SK-N-SH (cell line): ENCODE measurements around the gene GOLM1. TPM values are rescaled to one million over a fixed set of nuclear protein-coding genes. Genes with fewer than 3 reads are reported as not detected.

Experiments used
- CTCF ChIA-PET: fragments of 300-600, 350-600 bp; formaldehyde crosslinking; extraction: SDS; loops from one replicate; lab custom pipeline; 2021; lab: Yijun Ruan, JAX
- POLR2A ChIA-PET: fragments of 350-600 bp; sonication (Branson Sonifier 250); formaldehyde crosslinking; extraction: SDS; loops from one replicate; lab custom pipeline; 2020; ENCODE audit warnings: antibody characterized with exemption, inconsistent platforms; lab: Yijun Ruan, JAX
- DNase-seq: peaks from one replicate; pipeline ENCODE4 v3.0.0; 2012
- H2AFZ ChIP-seq: fragments of 200-600 bp; sonication (generic); 2 replicates; pipeline ENCODE4 v1.8.1; 2016; ENCODE audit warnings: antibody characterized with exemption, mild to moderate bottlenecking, low read depth
- H3F3A ChIP-seq: fragments of 200-600 bp; sonication (generic); replicated peaks from 2 replicates; pipeline ENCODE3; 2016; ENCODE audit warnings: antibody characterized with exemption, mild to moderate bottlenecking; ENCODE audit not compliant: insufficient read depth
- H3K27ac ChIP-seq, 2 experiments: fragments of 200-500 bp in 1 of 2; fragments of 200-600 bp in 1 of 2; sonication (Bioruptor generic) in 1 of 2; sonication (generic), shearing (Covaris generic) in 1 of 2; 2 replicates each; pipeline versions ENCODE4 v1.5.1 to v1.6.1; 2014 to 2016; ENCODE audit warnings: low read depth in 2 of 2, inconsistent platforms in 1 of 2, low read length in 1 of 2, mild to moderate bottlenecking in 1 of 2, mixed read lengths in 1 of 2
- H3K27me3 ChIP-seq: fragments of 200-600 bp; sonication (generic), shearing (Covaris generic); 2 replicates; pipeline ENCODE4 v1.6.1; 2016; ENCODE audit warnings: mixed run types; ENCODE audit not compliant: insufficient read depth
- H3K36me3 ChIP-seq, 2 experiments: fragments of 200-500 bp in 1 of 2; fragments of 200-600 bp in 1 of 2; sonication (Bioruptor generic) in 1 of 2; sonication (generic) in 1 of 2; replicated peaks in 1 of 2; 2 replicates each; pipeline versions ENCODE3 to v1.5.1; 2014 to 2016; ENCODE audit warnings: low read length in 1 of 2, mild to moderate bottlenecking in 1 of 2; ENCODE audit not compliant: insufficient read depth in 2 of 2, control insufficient read depth in 1 of 2
- H3K4me1 ChIP-seq, 2 experiments: fragments of 200-500 bp in 1 of 2; fragments of 200-600 bp in 1 of 2; sonication (Bioruptor generic) in 1 of 2; sonication (generic), shearing (Covaris generic) in 1 of 2; 2 replicates each; pipeline versions ENCODE4 v1.5.1 to v1.6.1; 2014 to 2016; ENCODE audit warnings: low read depth in 1 of 2, low read length in 1 of 2, mixed run types in 1 of 2; ENCODE audit not compliant: insufficient read depth in 2 of 2, control insufficient read depth in 1 of 2
- H3K4me2 ChIP-seq: fragments of 200-600 bp; sonication (generic), shearing (Covaris generic); 2 replicates; pipeline ENCODE4 v1.6.1; 2017; ENCODE audit warnings: mixed run types
- H3K4me3 ChIP-seq, 2 experiments: fragments of 200-500 bp in 1 of 2; fragments of 200-600 bp in 1 of 2; sonication (Bioruptor generic) in 1 of 2; sonication (generic), shearing (Covaris generic) in 1 of 2; 2 replicates each; pipeline versions ENCODE4 v1.5.1 to v1.8.1; 2014 to 2016; ENCODE audit warnings: low read depth in 2 of 2, inconsistent platforms in 1 of 2, low read length in 1 of 2, mild to moderate bottlenecking in 1 of 2, mixed read lengths in 1 of 2, moderate library complexity in 1 of 2
- H3K79me2 ChIP-seq: fragments of 200-600 bp; sonication (generic); 2 replicates; pipeline ENCODE4 v1.8.1; 2017; ENCODE audit warnings: mild to moderate bottlenecking; ENCODE audit not compliant: insufficient read depth
- H3K9ac ChIP-seq: fragments of 200-600 bp; sonication (generic); 2 replicates; pipeline ENCODE4 v1.6.1; 2017; ENCODE audit warnings: mixed run types
- H3K9me2 ChIP-seq: fragments of 200-600 bp; sonication (generic); 2 replicates; pipeline ENCODE4 v1.6.1; 2017; ENCODE audit warnings: mixed run types
- H3K9me3 ChIP-seq: fragments of 200-600 bp; sonication (generic); 2 replicates; pipeline ENCODE4 v1.6.1; 2017; ENCODE audit warnings: mixed run types, mild to moderate bottlenecking, moderate library complexity
- H4K20me1 ChIP-seq: fragments of 200-600 bp; sonication (generic); 2 replicates; pipeline ENCODE4 v1.6.1; 2017; ENCODE audit warnings: mild to moderate bottlenecking, mixed run types; ENCODE audit not compliant: insufficient read depth
- CTCF ChIP-seq: fragments of 200-600 bp; sonication (generic); IDR thresholded peaks from 2 replicates; pipeline ENCODE4 v1.6.1; 2017; ENCODE audit warnings: antibody characterized with exemption, mild to moderate bottlenecking, moderate library complexity
- ELF1 ChIP-seq: IDR thresholded peaks from 2 replicates; pipeline ENCODE4 v1.4.0; 2012
- EP300 ChIP-seq, 2 experiments: IDR thresholded peaks; 2 replicates each; pipeline versions ENCODE4 v1.4.0 to v1.6.1; 2012; ENCODE audit warnings: borderline replicate concordance in 1 of 2, low read depth in 1 of 2, low read length in 1 of 2
- EZH2phosphoT487 ChIP-seq: fragments of 200-600 bp; sonication (generic); IDR thresholded peaks from 2 replicates; pipeline ENCODE4 v1.6.1; 2017; ENCODE audit warnings: low read depth, mixed run types, mild to moderate bottlenecking, antibody characterized with exemption, moderate library complexity, borderline replicate concordance
- FOXJ3 ChIP-seq: sonication (generic); formaldehyde crosslinking; IDR thresholded peaks from 2 replicates; pipeline ENCODE4 v1.5.1; 2020; ENCODE audit warnings: mild to moderate bottlenecking, missing genetic modification reagents
- GATA2 ChIP-seq: sonication (generic); formaldehyde crosslinking; IDR thresholded peaks from 2 replicates; pipeline ENCODE4 v1.5.0; 2020; ENCODE audit warnings: mild to moderate bottlenecking, missing genetic modification reagents
- IRF3 ChIP-seq: fragments of 150-350 bp; IDR thresholded peaks from 2 replicates; pipeline ENCODE4 v1.6.1; 2016; ENCODE audit warnings: mild to moderate bottlenecking, low read depth, low read length
- JUND ChIP-seq: IDR thresholded peaks from 2 replicates; pipeline ENCODE4 v1.4.0; 2012
- NRF1 ChIP-seq: IDR thresholded peaks from 2 replicates; pipeline ENCODE4 v1.6.1; 2012; ENCODE audit warnings: low read depth, mild to moderate bottlenecking, low read length
- POLR2AphosphoS5 ChIP-seq: IDR thresholded peaks from 2 replicates; pipeline ENCODE4 v1.6.1; 2012; ENCODE audit warnings: low read depth, low read length
- RAD21 ChIP-seq: IDR thresholded peaks from 2 replicates; pipeline ENCODE4 v1.6.1; 2012; ENCODE audit warnings: mild to moderate bottlenecking, low read length
- RCOR1 ChIP-seq: fragments of 150-350 bp; IDR thresholded peaks from 2 replicates; pipeline ENCODE4 v1.6.1; 2017; ENCODE audit warnings: antibody characterized with exemption, low read length
- RFX5 ChIP-seq: IDR thresholded peaks from 2 replicates; pipeline ENCODE4 v1.6.1; 2012; ENCODE audit warnings: mild to moderate bottlenecking, improper control_type of control experiment, low read length
- SIN3A ChIP-seq: IDR thresholded peaks from 2 replicates; pipeline ENCODE4 v1.6.1; 2012; ENCODE audit warnings: low read depth, mild to moderate bottlenecking, low read length, moderate library complexity, borderline replicate concordance
- TAF1 ChIP-seq: IDR thresholded peaks from 2 replicates; pipeline ENCODE4 v1.6.1; 2012; ENCODE audit warnings: low read depth, mild to moderate bottlenecking, low read length, moderate library complexity, borderline replicate concordance
- TCF12 ChIP-seq: IDR thresholded peaks from 2 replicates; pipeline ENCODE4 v1.4.0; 2012
- USF2 ChIP-seq: fragments of 150-350 bp; IDR thresholded peaks from 2 replicates; pipeline ENCODE4 v1.6.1; 2017; ENCODE audit warnings: antibody characterized with exemption, low read length, low read depth, borderline replicate concordance
- WGBS: methylation state at CpG from one replicate; pipeline ENCODE4 v1.1.6; 2017; ENCODE audit warnings: low lambda C conversion rate; 5-methylcytosine and 5-hydroxymethylcytosine counted together
- polyA plus RNA-seq, 3 experiments: library from polyadenylated mRNA; depleted of rRNA; stranded (reverse); fragments of >200 nt; gene quantifications; 2 replicates each; pipeline ENCODE4 v1.2.3, GENCODE V29; 2012

GOLM1 gene
- polyA plus RNA-seq, 1 of the 3 experiments (the other 2 are of a cell fraction), result 69.8 TPM

GRCh38 chr9:86040861-86041155 is 58.5 kb downstream of the GOLM1 start:
- DNase-seq, result no peak
- Histone ChIP-seq H3K9ac (no peak overlapping the region), H3F3A (no peaks in the 10 kb centered on the region), H3K4me3 (no peak overlapping the region), H3K27me3 (no peaks in the 10 kb centered on the region)
- TF ChIP-seq POLR2AphosphoS5, result no peak
- no peak for TF ChIP-seq NRF1
- TF ChIP-seq TCF12, result no peak
- TF ChIP-seq JUND, result no peak
- TF ChIP-seq USF2, result no peak
- no peak for TF ChIP-seq IRF3
- TF ChIP-seq EZH2phosphoT487, result no peak
- TF ChIP-seq RCOR1, result no peak
- TF ChIP-seq CTCF, result no peak
- TF ChIP-seq SIN3A, result no peak
- no peak for TF ChIP-seq TAF1
- no peak for TF ChIP-seq GATA2 (CRISPR knock-in tag)
- TF ChIP-seq RFX5, result no peak
- no peak for TF ChIP-seq EP300 (IDR thresholded peaks at IDR 0.05; ENCODE audit: borderline replicate concordance in 1 of 2, low read depth in 1 of 2, low read length in 1 of 2)
- no peak for TF ChIP-seq RAD21
- no peak for TF ChIP-seq ELF1
- TF ChIP-seq FOXJ3 (CRISPR knock-in tag), result no peak
- TF ChIP-seq, all 33 proteins: peak for 0
- WGBS, result 82% methylated on average over 3 of the region's 3 CpGs
- H3K79me2 ChIP-seq, result no peaks in the 10 kb centered on the region
- H4K20me1 ChIP-seq, result no peaks in the 10 kb centered on the region
- H3K4me2 ChIP-seq, result no peak overlapping the region
- peaks cover 0 to 6% of the 10 kb centered on the region in 2 experiments for H3K36me3 ChIP-seq
- CTCF ChIA-PET, result no interaction called here
- no peaks in the 10 kb centered on the region for H3K9me3 ChIP-seq
- H3K9me2 ChIP-seq, result no peaks in the 10 kb centered on the region
- no peak overlapping the region for H2AFZ ChIP-seq
- H3K27ac ChIP-seq, result no peak overlapping the region
- peaks cover 0 to 7% of the 10 kb centered on the region in 2 experiments; a peak in 1 of 4 replicates for H3K4me1 ChIP-seq
- POLR2A ChIA-PET, result no interaction called here
